Trophoblast cell (in vitro differentiated cells and primary cell): Measurements from ENCODE around the gene PRR20B.
"Not testable (repeated sequence)": the region's sequence is repeated elsewhere in the genome, so short reads cannot be mapped to it uniquely, and the experiment has no call there.

Experiments
- DNase-seq, 2 donors: peaks; one replicate each; pipeline ENCODE4 v3.0.0-alpha.2; 2016
- H2AFZ ChIP-seq: 2 replicates; pipeline ENCODE4 v1.6.1; 2013; ENCODE audit warnings: low read length, moderate library complexity, mild to moderate bottlenecking; ENCODE audit not compliant: insufficient read depth, poor library complexity
- H2AK5ac ChIP-seq: 2 replicates; pipeline ENCODE4 v1.6.1; 2013; ENCODE audit warnings: mild to moderate bottlenecking, low read length
- H2BK120ac ChIP-seq: 2 replicates; pipeline ENCODE4 v1.6.1; 2013; ENCODE audit warnings: low read length, mild to moderate bottlenecking, moderate library complexity; ENCODE audit not compliant: insufficient read depth, poor library complexity
- H2BK12ac ChIP-seq: 2 replicates; pipeline ENCODE4 v1.6.1; 2013; ENCODE audit warnings: mild to moderate bottlenecking, low read length, moderate library complexity
- H2BK5ac ChIP-seq: 2 replicates; pipeline ENCODE4 v1.6.1; 2013; ENCODE audit warnings: low read length, low read depth, moderate library complexity, mild to moderate bottlenecking; ENCODE audit not compliant: poor library complexity
- H3K14ac ChIP-seq: 2 replicates; pipeline ENCODE4 v1.6.1; 2013; ENCODE audit warnings: mild to moderate bottlenecking, low read length
- H3K18ac ChIP-seq: 2 replicates; pipeline ENCODE4 v1.6.1; 2013; ENCODE audit warnings: mild to moderate bottlenecking, low read length
- H3K23ac ChIP-seq: 2 replicates; pipeline ENCODE4 v1.6.1; 2013; ENCODE audit warnings: low read length
- H3K27ac ChIP-seq: 2 replicates; pipeline ENCODE4 v1.5.1; 2013; ENCODE audit warnings: low read depth, mild to moderate bottlenecking, inconsistent platforms, low read length, moderate library complexity
- H3K27me3 ChIP-seq: 2 replicates; pipeline ENCODE4 v1.6.1; 2013; ENCODE audit warnings: inconsistent platforms, mild to moderate bottlenecking, low read length, moderate library complexity; ENCODE audit not compliant: insufficient read depth
- H3K36me3 ChIP-seq, 2 experiments: 1 replicate in 1 of 2; 2 replicates in 1 of 2; pipeline ENCODE4 v1.6.1; 2013; ENCODE audit warnings: low read length in 2 of 2, mild to moderate bottlenecking in 2 of 2, moderate library complexity in 1 of 2; ENCODE audit not compliant: insufficient read depth in 2 of 2, control insufficient read depth in 1 of 2
- H3K4ac ChIP-seq: 2 replicates; pipeline ENCODE4 v1.6.1; 2013; ENCODE audit warnings: low read depth, mild to moderate bottlenecking, low read length, moderate library complexity
- H3K4me1 ChIP-seq, 2 experiments: 1 replicate in 1 of 2; 2 replicates in 1 of 2; pipeline ENCODE4 v1.6.1; 2013; ENCODE audit warnings: low read length in 2 of 2, mild to moderate bottlenecking in 2 of 2, moderate library complexity in 1 of 2; ENCODE audit not compliant: insufficient read depth in 2 of 2, control insufficient read depth in 1 of 2
- H3K4me2 ChIP-seq: 2 replicates; pipeline ENCODE4 v1.6.1; 2013; ENCODE audit warnings: inconsistent platforms, mild to moderate bottlenecking, low read length, moderate library complexity
- H3K4me3 ChIP-seq: 2 replicates; pipeline ENCODE4 v1.5.1; 2013; ENCODE audit warnings: mild to moderate bottlenecking, low read depth, low read length, inconsistent platforms
- H3K79me1 ChIP-seq: one replicate; pipeline ENCODE4 v1.6.1; 2013; ENCODE audit warnings: low read length
- H3K79me2 ChIP-seq: 2 replicates; pipeline ENCODE4 v1.6.1; 2013; ENCODE audit warnings: low read length, mild to moderate bottlenecking; ENCODE audit not compliant: control insufficient read depth, insufficient read depth, poor library complexity
- H3K9ac ChIP-seq: 2 replicates; pipeline ENCODE4 v1.6.1; 2013; ENCODE audit warnings: mild to moderate bottlenecking, low read length
- H3K9me3 ChIP-seq: 2 replicates; pipeline ENCODE4 v1.6.1; 2013; ENCODE audit warnings: low read depth, mild to moderate bottlenecking, control low read depth, inconsistent platforms, low read length; ENCODE audit not compliant: insufficient read depth
- H4K12ac ChIP-seq: 2 replicates; pipeline ENCODE4 v1.6.1; 2013; ENCODE audit warnings: low read depth, mild to moderate bottlenecking, low read length, moderate library complexity
- H4K8ac ChIP-seq: 2 replicates; pipeline ENCODE4 v1.6.1; 2013; ENCODE audit warnings: low read depth, mild to moderate bottlenecking, low read length, moderate library complexity
- H4K91ac ChIP-seq: one replicate; pipeline ENCODE4 v1.6.1; 2013; ENCODE audit warnings: low read depth, mild to moderate bottlenecking, low read length, moderate library complexity
- WGBS: extraction: QIAGEN DNeasy Blood & Tissue Kit; methylation state at CpG from one replicate; pipeline ENCODE4 v1.1.7; 2013; ENCODE audit warnings: missing lambda C conversion rate; ENCODE audit not compliant: insufficient read length, insufficient coverage; ENCODE audit errors: extremely low coverage; 5-methylcytosine and 5-hydroxymethylcytosine counted together

PRR20B gene

GRCh38 chr13:57136093-57136492, 11.2 kb upstream of the PRR20B start:
- no peak overlapping the region for H2BK5ac ChIP-seq
- H3K27me3 ChIP-seq = no peaks in the 10 kb centered on the region
- H2AFZ ChIP-seq = no peak overlapping the region
- no peaks in the 10 kb centered on the region for H3K79me2 ChIP-seq
- H3K4me1 ChIP-seq = no peaks in the 10 kb centered on the region
- no peak overlapping the region for H3K27ac ChIP-seq
- no peak overlapping the region for H3K4me3 ChIP-seq
- no peak overlapping the region for H4K91ac ChIP-seq
- no peaks in the 10 kb centered on the region for H3K9me3 ChIP-seq
- H3K4me2 ChIP-seq = no peak overlapping the region
- no peak overlapping the region for H3K9ac ChIP-seq
- H3K18ac ChIP-seq = no peak overlapping the region
- no peak overlapping the region for H2AK5ac ChIP-seq
- H2BK120ac ChIP-seq = no peak overlapping the region
- no peak overlapping the region for H3K14ac ChIP-seq
- H3K23ac ChIP-seq = no peak overlapping the region
- no peak for DNase-seq
- H4K12ac ChIP-seq = no peak overlapping the region
- H2BK12ac ChIP-seq = no peak overlapping the region
- WGBS = no CpG with 5 or more reads among the region's 2 CpGs
- H4K8ac ChIP-seq = no peak overlapping the region
- H3K4ac ChIP-seq = no peak overlapping the region
- no peaks in the 10 kb centered on the region for H3K36me3 ChIP-seq
- H3K79me1 ChIP-seq = no peaks in the 10 kb centered on the region

- no peak for DNase-seq
- no peak overlapping the region for H3K18ac ChIP-seq
Observed at GRCh38 chr13:57137585-57137984, 9.7 kb upstream of the PRR20B start.

GRCh38 chr13:57138988-57139387, 8.3 kb upstream of the PRR20B start:
- no peak overlapping the region for H3K4me2 ChIP-seq
- no peaks in the 10 kb centered on the region for H3K4me1 ChIP-seq
- H3K9me3 ChIP-seq = no peaks in the 10 kb centered on the region
- H4K12ac ChIP-seq = no peak overlapping the region
- no peak overlapping the region for H2AFZ ChIP-seq
- H3K4ac ChIP-seq = no peak overlapping the region
- no peak overlapping the region for H2BK12ac ChIP-seq
- no peak overlapping the region for H3K4me3 ChIP-seq
- H3K23ac ChIP-seq = no peak overlapping the region
- no peaks in the 10 kb centered on the region for H3K27me3 ChIP-seq
- no peaks in the 10 kb centered on the region for H3K79me2 ChIP-seq
- no peak overlapping the region for H2AK5ac ChIP-seq
- DNase-seq = no peak
- H2BK5ac ChIP-seq = no peak overlapping the region
- H3K18ac ChIP-seq = no peak overlapping the region
- no peaks in the 10 kb centered on the region for H3K36me3 ChIP-seq
- no peak overlapping the region for H4K8ac ChIP-seq
- no peak overlapping the region for H2BK120ac ChIP-seq
- H3K9ac ChIP-seq = no peak overlapping the region
- H3K14ac ChIP-seq = no peak overlapping the region
- no peaks in the 10 kb centered on the region for H3K79me1 ChIP-seq
- no peak overlapping the region for H4K91ac ChIP-seq
- H3K27ac ChIP-seq = no peak overlapping the region
- WGBS = no CpG with 5 or more reads among the region's 5 CpGs

More at GRCh38 chr13:57137585-57137984, 9.7 kb upstream of the PRR20B start:
- Histone ChIP-seq H3K4me2 (no peak overlapping the region), H3K36me3 (no peaks in the 10 kb centered on the region), H3K4me3 (no peak overlapping the region), H3K79me2 (no peaks in the 10 kb centered on the region), H3K9ac (no peak overlapping the region), H3K14ac (no peak overlapping the region), H3K9me3 (no peaks in the 10 kb centered on the region), H4K91ac (no peak overlapping the region), H4K12ac (no peak overlapping the region), H2AFZ (no peak overlapping the region), H3K79me1 (no peaks in the 10 kb centered on the region), H4K8ac (no peak overlapping the region), H3K27me3 (no peaks in the 10 kb centered on the region), H3K4me1 (no peaks in the 10 kb centered on the region), H2BK120ac (no peak overlapping the region), H2BK12ac (no peak overlapping the region), H3K23ac (no peak overlapping the region), H3K4ac (no peak overlapping the region), H2BK5ac (no peak overlapping the region), H2AK5ac (no peak overlapping the region), H3K27ac (no peak overlapping the region)
- WGBS = no CpG with 5 or more reads among the region's 4 CpGs

- H3K9ac ChIP-seq, H4K91ac ChIP-seq, H3K14ac ChIP-seq, H3K4ac ChIP-seq, H2AFZ ChIP-seq, H3K23ac ChIP-seq, H3K27me3 ChIP-seq, H3K18ac ChIP-seq, H3K4me1 ChIP-seq, DNase-seq, H3K79me2 ChIP-seq, H2BK5ac ChIP-seq, H4K12ac ChIP-seq, H2BK120ac ChIP-seq, H4K8ac ChIP-seq, H2AK5ac ChIP-seq, H2BK12ac ChIP-seq, H3K27ac ChIP-seq, H3K4me3 ChIP-seq, H3K4me2 ChIP-seq, H3K36me3 ChIP-seq, H3K9me3 ChIP-seq, H3K79me1 ChIP-seq: not testable (repeated sequence)
- no CpG with 5 or more reads among the region's 18 CpGs for WGBS
Observed at GRCh38 chr13:57139781-57140180, 7.5 kb upstream of the PRR20B start.
